Measurements from ENCODE around the gene CXorf49. TPM values are rescaled to one million over a fixed set of nuclear protein-coding genes. Genes with fewer than 3 reads are reported as not detected.
"Not testable (repeated sequence)": the region's sequence is repeated elsewhere in the genome, so short reads cannot be mapped to it uniquely, and the experiment has no call there.

The CXorf49 gene
- polyA plus RNA-seq, 1 donor = not detected

GRCh38 chrX:71671938-71672337 is 46.1 kb downstream of the CXorf49 start:
- Histone ChIP-seq H3K9me3 (ENCODE audit: control insufficient read depth, low read depth, low read length) (peaks cover 15% of the 10 kb centered on the region), H3K27ac (ENCODE audit: low read length) (no peak overlapping the region), H3K4me3 (ENCODE audit: low read length) (no peak overlapping the region), H3K4me1 (ENCODE audit: control insufficient read depth, insufficient read depth, low read length) (no peaks in the 10 kb centered on the region), H3K27me3 (ENCODE audit: control insufficient read depth, insufficient read depth, low read length) (no peaks in the 10 kb centered on the region), H3K36me3 (ENCODE audit: control insufficient read depth, insufficient read depth, low read length) (no peaks in the 10 kb centered on the region)
- no peak for DNase-seq
- no CpG with 5 or more reads among the region's 11 CpGs for WGBS (ENCODE audit: insufficient coverage, low lambda C conversion rate)

- no peak for DNase-seq
- H3K4me1 ChIP-seq (ENCODE audit: control insufficient read depth, insufficient read depth, low read length) = no peaks in the 10 kb centered on the region
- H3K9me3 ChIP-seq (ENCODE audit: control insufficient read depth, low read depth, low read length) = peaks cover 11% of the 10 kb centered on the region
- no peaks in the 10 kb centered on the region for H3K36me3 ChIP-seq (ENCODE audit: control insufficient read depth, insufficient read depth, low read length)
- no peak overlapping the region for H3K4me3 ChIP-seq (ENCODE audit: low read length)
- H3K27ac ChIP-seq (ENCODE audit: low read length) = no peak overlapping the region
- WGBS (ENCODE audit: insufficient coverage, low lambda C conversion rate) = no CpG with 5 or more reads among the region's 12 CpGs
- H3K27me3 ChIP-seq (ENCODE audit: control insufficient read depth, insufficient read depth, low read length) = no peaks in the 10 kb centered on the region
Measured at GRCh38 chrX:71671043-71671780, 46.9 kb downstream of the CXorf49 start.

GRCh38 chrX:71669947-71670346 is 48.1 kb downstream of the CXorf49 start:
- not testable (repeated sequence) for H3K36me3 ChIP-seq (ENCODE audit: control insufficient read depth, insufficient read depth, low read length); DNase-seq; H3K27ac ChIP-seq (ENCODE audit: low read length); H3K9me3 ChIP-seq (ENCODE audit: control insufficient read depth, low read depth, low read length); H3K27me3 ChIP-seq (ENCODE audit: control insufficient read depth, insufficient read depth, low read length); H3K4me1 ChIP-seq (ENCODE audit: control insufficient read depth, insufficient read depth, low read length); H3K4me3 ChIP-seq (ENCODE audit: low read length)
- WGBS (ENCODE audit: insufficient coverage, low lambda C conversion rate) = no CpG with 5 or more reads among the region's 10 CpGs

- no peaks in the 10 kb centered on the region for H3K36me3 ChIP-seq (ENCODE audit: control insufficient read depth, insufficient read depth, low read length)
- H3K4me1 ChIP-seq (ENCODE audit: control insufficient read depth, insufficient read depth, low read length) = no peaks in the 10 kb centered on the region
- WGBS (ENCODE audit: insufficient coverage, low lambda C conversion rate) = no CpG with 5 or more reads among the region's 13 CpGs
- H3K27me3 ChIP-seq (ENCODE audit: control insufficient read depth, insufficient read depth, low read length) = no peaks in the 10 kb centered on the region
- no peak for DNase-seq
- no peak overlapping the region for H3K27ac ChIP-seq (ENCODE audit: low read length)
- H3K9me3 ChIP-seq (ENCODE audit: control insufficient read depth, low read depth, low read length) = no peaks in the 10 kb centered on the region
- H3K4me3 ChIP-seq (ENCODE audit: low read length) = no peak overlapping the region
Measured at GRCh38 chrX:71669492-71669891, 48.6 kb downstream of the CXorf49 start.

- H3K4me1 ChIP-seq (ENCODE audit: control insufficient read depth, insufficient read depth, low read length) = no peaks in the 10 kb centered on the region
- H3K36me3 ChIP-seq (ENCODE audit: control insufficient read depth, insufficient read depth, low read length) = no peaks in the 10 kb centered on the region
- no peaks in the 10 kb centered on the region for H3K9me3 ChIP-seq (ENCODE audit: control insufficient read depth, low read depth, low read length)
- H3K4me3 ChIP-seq (ENCODE audit: low read length) = no peak overlapping the region
- H3K27me3 ChIP-seq (ENCODE audit: control insufficient read depth, insufficient read depth, low read length) = no peaks in the 10 kb centered on the region
- no CpG with 5 or more reads among the region's 16 CpGs for WGBS (ENCODE audit: insufficient coverage, low lambda C conversion rate)
- no peak overlapping the region for H3K27ac ChIP-seq (ENCODE audit: low read length)
- DNase-seq = no peak
Measured at GRCh38 chrX:71668248-71668595, 49.9 kb downstream of the CXorf49 start.

GRCh38 chrX:71667328-71668247 is 50.5 kb downstream of the CXorf49 start, which contains the start of gene LOC101059915:
Gene LOC101059915, plus strand, starts transcription at chrX:71667546.
- no peak for DNase-seq

GRCh38 chrX:71666240-71667223 is 51.6 kb downstream of the CXorf49 start:
- DNase-seq = no peak
- no peaks in the 10 kb centered on the region for H3K9me3 ChIP-seq (ENCODE audit: control insufficient read depth, low read depth, low read length)
- no CpG with 5 or more reads among the region's 48 CpGs for WGBS (ENCODE audit: insufficient coverage, low lambda C conversion rate)
- no peaks in the 10 kb centered on the region for H3K27me3 ChIP-seq (ENCODE audit: control insufficient read depth, insufficient read depth, low read length)
- no peak overlapping the region for H3K27ac ChIP-seq (ENCODE audit: low read length)
- H3K4me1 ChIP-seq (ENCODE audit: control insufficient read depth, insufficient read depth, low read length) = no peaks in the 10 kb centered on the region
- H3K4me3 ChIP-seq (ENCODE audit: low read length) = no peak overlapping the region
- H3K36me3 ChIP-seq (ENCODE audit: control insufficient read depth, insufficient read depth, low read length) = no peaks in the 10 kb centered on the region

More at GRCh38 chrX:71667328-71668247, 50.5 kb downstream of the CXorf49 start, which contains the start of gene LOC101059915:
- Histone ChIP-seq H3K4me1 (ENCODE audit: control insufficient read depth, insufficient read depth, low read length) (no peaks in the 10 kb centered on the region), H3K27ac (ENCODE audit: low read length) (no peak within 1 kb of the TSS), H3K4me3 (ENCODE audit: low read length) (no peak within 1 kb of the TSS), H3K36me3 (ENCODE audit: control insufficient read depth, insufficient read depth, low read length) (no peaks in the 10 kb centered on the region), H3K9me3 (ENCODE audit: control insufficient read depth, low read depth, low read length) (no peaks in the 10 kb centered on the region), H3K27me3 (ENCODE audit: control insufficient read depth, insufficient read depth, low read length) (no peaks in the 10 kb centered on the region)
- WGBS (ENCODE audit: insufficient coverage, low lambda C conversion rate) = no CpG with 5 or more reads among the region's 50 CpGs

GRCh38 chrX:71665747-71666146 is 52.3 kb downstream of the CXorf49 start:
- no peak overlapping the region for H3K4me3 ChIP-seq (ENCODE audit: low read length)
- WGBS (ENCODE audit: insufficient coverage, low lambda C conversion rate) = no CpG with 5 or more reads among the region's 10 CpGs
- H3K27me3 ChIP-seq (ENCODE audit: control insufficient read depth, insufficient read depth, low read length) = no peaks in the 10 kb centered on the region
- no peak for DNase-seq
- no peak overlapping the region for H3K27ac ChIP-seq (ENCODE audit: low read length)
- H3K4me1 ChIP-seq (ENCODE audit: control insufficient read depth, insufficient read depth, low read length) = no peaks in the 10 kb centered on the region
- no peaks in the 10 kb centered on the region for H3K36me3 ChIP-seq (ENCODE audit: control insufficient read depth, insufficient read depth, low read length)
- no peaks in the 10 kb centered on the region for H3K9me3 ChIP-seq (ENCODE audit: control insufficient read depth, low read depth, low read length)

GRCh38 chrX:71664889-71665491 is 53.1 kb downstream of the CXorf49 start:
- Histone ChIP-seq H3K27ac (ENCODE audit: low read length) (no peak overlapping the region), H3K4me3 (ENCODE audit: low read length) (no peak overlapping the region), H3K27me3 (ENCODE audit: control insufficient read depth, insufficient read depth, low read length) (no peaks in the 10 kb centered on the region), H3K4me1 (ENCODE audit: control insufficient read depth, insufficient read depth, low read length) (no peaks in the 10 kb centered on the region), H3K36me3 (ENCODE audit: control insufficient read depth, insufficient read depth, low read length) (no peaks in the 10 kb centered on the region), H3K9me3 (ENCODE audit: control insufficient read depth, low read depth, low read length) (no peaks in the 10 kb centered on the region)
- no peak for DNase-seq
- WGBS (ENCODE audit: insufficient coverage, low lambda C conversion rate) = no CpG with 5 or more reads among the region's 16 CpGs

Data from large intestine (tissue), 3 donors.